ENCODE results near the gene CHMP2B. TPM values are rescaled to one million over a fixed set of nuclear protein-coding genes. Genes with fewer than 3 reads are reported as not detected.

Gene CHMP2B
- total and polyA plus RNA-seq, 4 donors, result 12.6 to 49.5 (median 15.5) TPM

DNA sequence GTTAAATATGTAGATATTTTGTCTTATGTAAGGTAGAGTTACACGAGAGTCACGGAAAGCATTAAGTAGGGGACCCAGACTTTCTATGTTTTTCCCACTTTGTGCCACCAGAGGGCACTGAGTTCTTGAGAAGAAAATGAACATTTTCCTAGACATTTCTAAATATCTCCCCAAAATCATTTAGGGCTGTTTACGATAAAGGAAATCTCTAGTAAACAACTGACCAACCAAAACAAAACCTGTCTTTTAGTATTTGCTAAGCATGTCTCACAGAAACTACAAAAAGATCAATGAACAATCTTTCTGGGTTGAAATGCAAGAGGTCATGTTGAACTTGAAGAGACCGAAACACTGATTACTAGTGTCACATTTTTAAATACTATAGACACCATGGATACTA is 33.2 kb downstream of the CHMP2B start:
- no peak overlapping the region for H3K4me3 ChIP-seq (ENCODE audit: low read depth in 1 of 3, low read length in 3 of 3)

DNA sequence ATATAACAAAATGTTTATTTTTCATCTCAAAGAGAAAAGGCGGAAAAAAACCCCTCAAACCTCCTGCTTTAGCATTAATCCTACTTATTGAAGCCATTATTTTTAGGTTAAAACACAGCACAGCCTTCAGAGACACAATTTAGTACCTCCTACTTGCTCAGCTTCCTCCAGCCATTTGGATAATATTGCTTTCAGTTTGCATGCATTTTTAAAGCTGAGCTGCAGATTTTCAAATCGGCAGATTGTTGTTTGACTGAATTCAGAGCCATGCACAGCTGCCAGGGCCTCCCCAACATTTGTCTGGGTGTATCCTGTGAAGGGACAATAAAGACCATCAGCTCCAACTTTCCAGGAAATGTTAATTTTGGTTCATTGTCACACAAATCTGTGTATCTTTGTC is 34.8 kb downstream of the CHMP2B start:
- no peak for DNase-seq (ENCODE audit: low spot score)
- 56% methylated on average over 2 of the region's 2 CpGs for WGBS
- TF ChIP-seq HNF4G (IDR thresholded peaks at IDR 0.05) (no peak), TAF1 (conservative IDR thresholded peaks at IDR 0.05) (no peak), GABPA (IDR thresholded peaks at IDR 0.05 in 1 of 2, conservative IDR thresholded peaks at IDR 0.05 in 1 of 2) (no peak), JUND (IDR thresholded peaks at IDR 0.05) (no peak), HNF4A (conservative IDR thresholded peaks at IDR 0.05) (no peak)
- TF ChIP-seq, protein P1, sequence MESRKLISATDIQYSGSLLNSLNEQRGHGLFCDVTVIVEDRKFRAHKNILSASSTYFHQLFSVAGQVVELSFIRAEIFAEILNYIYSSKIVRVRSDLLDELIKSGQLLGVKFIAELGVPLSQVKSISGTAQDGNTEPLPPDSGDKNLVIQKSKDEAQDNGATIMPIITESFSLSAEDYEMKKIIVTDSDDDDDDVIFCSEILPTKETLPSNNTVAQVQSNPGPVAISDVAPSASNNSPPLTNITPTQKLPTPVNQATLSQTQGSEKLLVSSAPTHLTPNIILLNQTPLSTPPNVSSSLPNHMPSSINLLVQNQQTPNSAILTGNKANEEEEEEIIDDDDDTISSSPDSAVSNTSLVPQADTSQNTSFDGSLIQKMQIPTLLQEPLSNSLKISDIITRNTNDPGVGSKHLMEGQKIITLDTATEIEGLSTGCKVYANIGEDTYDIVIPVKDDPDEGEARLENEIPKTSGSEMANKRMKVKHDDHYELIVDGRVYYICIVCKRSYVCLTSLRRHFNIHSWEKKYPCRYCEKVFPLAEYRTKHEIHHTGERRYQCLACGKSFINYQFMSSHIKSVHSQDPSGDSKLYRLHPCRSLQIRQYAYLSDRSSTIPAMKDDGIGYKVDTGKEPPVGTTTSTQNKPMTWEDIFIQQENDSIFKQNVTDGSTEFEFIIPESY (IDR thresholded peaks at IDR 0.05), result no peak
- Histone ChIP-seq H3K4me3 (ENCODE audit: low read depth in 1 of 3, low read length in 3 of 3) (no peak overlapping the region), H3K4me1 (ENCODE audit: control insufficient read depth in 4 of 4, insufficient read depth in 4 of 4, low read length in 3 of 4) (peaks cover 0 to 14% (median 2%) of the 10 kb centered on the region in 4 donors), H3K9me3 (ENCODE audit: control insufficient read depth in 4 of 4, low read length in 3 of 4) (no peaks in the 10 kb centered on the region), H3K36me3 (ENCODE audit: control insufficient read depth in 4 of 4, insufficient read depth in 3 of 4, low read depth in 1 of 4, low read length in 3 of 4) (no peaks in the 10 kb centered on the region), H3K27ac (ENCODE audit: low read depth in 1 of 2, low read length in 2 of 2) (no peak overlapping the region), H3K27me3 (ENCODE audit: control insufficient read depth in 4 of 4, insufficient read depth in 4 of 4, low read length in 3 of 4) (no peaks in the 10 kb centered on the region), H3K9ac (ENCODE audit: low read depth in 1 of 2, low read length in 2 of 2) (no peak overlapping the region)

More for the DNA sequence above, 33.2 kb downstream of the CHMP2B start:
- no peaks in the 10 kb centered on the region for H3K9me3 ChIP-seq (ENCODE audit: control insufficient read depth in 4 of 4, low read length in 3 of 4)
- no peak for DNase-seq (ENCODE audit: low spot score)
- H3K4me1 ChIP-seq (ENCODE audit: control insufficient read depth in 4 of 4, insufficient read depth in 4 of 4, low read length in 3 of 4), result peaks cover 0 to 14% (median 2%) of the 10 kb centered on the region in 4 donors
- H3K27ac ChIP-seq (ENCODE audit: low read depth in 1 of 2, low read length in 2 of 2), result no peak overlapping the region
- 32% methylated on average over 4 of the region's 4 CpGs for WGBS
- TF ChIP-seq YY1 (IDR thresholded peaks at IDR 0.05) (no peak), RAD21 (IDR thresholded peaks at IDR 0.05) (peak; percentile 58 to 69)
- TF ChIP-seq, protein P2, sequence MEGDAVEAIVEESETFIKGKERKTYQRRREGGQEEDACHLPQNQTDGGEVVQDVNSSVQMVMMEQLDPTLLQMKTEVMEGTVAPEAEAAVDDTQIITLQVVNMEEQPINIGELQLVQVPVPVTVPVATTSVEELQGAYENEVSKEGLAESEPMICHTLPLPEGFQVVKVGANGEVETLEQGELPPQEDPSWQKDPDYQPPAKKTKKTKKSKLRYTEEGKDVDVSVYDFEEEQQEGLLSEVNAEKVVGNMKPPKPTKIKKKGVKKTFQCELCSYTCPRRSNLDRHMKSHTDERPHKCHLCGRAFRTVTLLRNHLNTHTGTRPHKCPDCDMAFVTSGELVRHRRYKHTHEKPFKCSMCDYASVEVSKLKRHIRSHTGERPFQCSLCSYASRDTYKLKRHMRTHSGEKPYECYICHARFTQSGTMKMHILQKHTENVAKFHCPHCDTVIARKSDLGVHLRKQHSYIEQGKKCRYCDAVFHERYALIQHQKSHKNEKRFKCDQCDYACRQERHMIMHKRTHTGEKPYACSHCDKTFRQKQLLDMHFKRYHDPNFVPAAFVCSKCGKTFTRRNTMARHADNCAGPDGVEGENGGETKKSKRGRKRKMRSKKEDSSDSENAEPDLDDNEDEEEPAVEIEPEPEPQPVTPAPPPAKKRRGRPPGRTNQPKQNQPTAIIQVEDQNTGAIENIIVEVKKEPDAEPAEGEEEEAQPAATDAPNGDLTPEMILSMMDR (IDR thresholded peaks at IDR 0.05; ENCODE audit: low read depth, low read length, missing input control), result peak; percentile 49
- no peak overlapping the region for H3K9ac ChIP-seq (ENCODE audit: low read depth in 1 of 2, low read length in 2 of 2)
- no peaks in the 10 kb centered on the region for H3K36me3 ChIP-seq (ENCODE audit: control insufficient read depth in 4 of 4, insufficient read depth in 3 of 4, low read depth in 1 of 4, low read length in 3 of 4)
- no peaks in the 10 kb centered on the region for H3K27me3 ChIP-seq (ENCODE audit: control insufficient read depth in 4 of 4, insufficient read depth in 4 of 4, low read length in 3 of 4)

DNA sequence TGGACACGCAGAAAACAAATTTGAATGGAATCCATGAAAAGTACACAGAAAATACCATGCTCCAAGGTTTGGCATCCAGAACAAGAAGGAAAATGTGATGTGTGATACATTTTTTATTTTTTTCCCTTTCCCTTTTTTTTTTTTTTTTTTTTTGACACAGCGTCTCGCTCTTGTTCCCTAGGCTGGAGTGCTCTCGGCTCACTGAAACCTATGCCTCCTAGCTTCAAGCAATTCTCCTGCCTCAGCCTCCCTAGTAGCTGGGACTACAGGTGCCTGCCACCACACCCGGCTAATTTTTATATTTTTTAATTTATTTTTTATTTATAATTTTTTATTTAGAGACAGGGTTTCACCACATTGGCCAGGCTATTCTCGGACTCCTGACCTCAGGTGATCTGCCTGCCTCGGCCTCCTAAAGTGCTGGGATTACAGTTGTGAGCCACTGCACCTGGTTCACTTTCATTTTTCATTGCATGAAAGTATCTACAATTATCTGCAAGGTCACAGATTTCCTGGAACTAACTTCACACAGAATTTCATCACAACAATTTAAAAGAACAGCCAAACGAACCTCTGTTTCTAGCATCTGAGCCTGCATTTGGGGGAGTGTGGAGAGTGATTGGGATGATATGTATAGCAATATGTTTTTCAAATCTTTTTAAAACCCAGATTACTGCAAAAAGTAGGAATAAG is 41.0 kb downstream of the CHMP2B start:
- Histone ChIP-seq H3K4me1 (ENCODE audit: control insufficient read depth in 4 of 4, insufficient read depth in 4 of 4, low read length in 3 of 4) (peaks cover 0 to 9% (median 1%) of the 10 kb centered on the region in 4 donors), H3K9me3 (ENCODE audit: control insufficient read depth in 4 of 4, low read length in 3 of 4) (no peaks in the 10 kb centered on the region), H3K4me3 (ENCODE audit: low read depth in 1 of 3, low read length in 3 of 3) (no peak overlapping the region), H3K27ac (ENCODE audit: low read depth in 1 of 2, low read length in 2 of 2) (no peak overlapping the region), H3K9ac (ENCODE audit: low read depth in 1 of 2, low read length in 2 of 2) (no peak overlapping the region), H3K36me3 (ENCODE audit: control insufficient read depth in 4 of 4, insufficient read depth in 3 of 4, low read depth in 1 of 4, low read length in 3 of 4) (no peaks in the 10 kb centered on the region), H3K27me3 (ENCODE audit: control insufficient read depth in 4 of 4, insufficient read depth in 4 of 4, low read length in 3 of 4) (no peaks in the 10 kb centered on the region)
- no peak for DNase-seq (ENCODE audit: low spot score)
- peak in 1 of 2 donors; percentile 8 for TF ChIP-seq RXRA (IDR thresholded peaks at IDR 0.05)
- TF ChIP-seq, protein P3, sequence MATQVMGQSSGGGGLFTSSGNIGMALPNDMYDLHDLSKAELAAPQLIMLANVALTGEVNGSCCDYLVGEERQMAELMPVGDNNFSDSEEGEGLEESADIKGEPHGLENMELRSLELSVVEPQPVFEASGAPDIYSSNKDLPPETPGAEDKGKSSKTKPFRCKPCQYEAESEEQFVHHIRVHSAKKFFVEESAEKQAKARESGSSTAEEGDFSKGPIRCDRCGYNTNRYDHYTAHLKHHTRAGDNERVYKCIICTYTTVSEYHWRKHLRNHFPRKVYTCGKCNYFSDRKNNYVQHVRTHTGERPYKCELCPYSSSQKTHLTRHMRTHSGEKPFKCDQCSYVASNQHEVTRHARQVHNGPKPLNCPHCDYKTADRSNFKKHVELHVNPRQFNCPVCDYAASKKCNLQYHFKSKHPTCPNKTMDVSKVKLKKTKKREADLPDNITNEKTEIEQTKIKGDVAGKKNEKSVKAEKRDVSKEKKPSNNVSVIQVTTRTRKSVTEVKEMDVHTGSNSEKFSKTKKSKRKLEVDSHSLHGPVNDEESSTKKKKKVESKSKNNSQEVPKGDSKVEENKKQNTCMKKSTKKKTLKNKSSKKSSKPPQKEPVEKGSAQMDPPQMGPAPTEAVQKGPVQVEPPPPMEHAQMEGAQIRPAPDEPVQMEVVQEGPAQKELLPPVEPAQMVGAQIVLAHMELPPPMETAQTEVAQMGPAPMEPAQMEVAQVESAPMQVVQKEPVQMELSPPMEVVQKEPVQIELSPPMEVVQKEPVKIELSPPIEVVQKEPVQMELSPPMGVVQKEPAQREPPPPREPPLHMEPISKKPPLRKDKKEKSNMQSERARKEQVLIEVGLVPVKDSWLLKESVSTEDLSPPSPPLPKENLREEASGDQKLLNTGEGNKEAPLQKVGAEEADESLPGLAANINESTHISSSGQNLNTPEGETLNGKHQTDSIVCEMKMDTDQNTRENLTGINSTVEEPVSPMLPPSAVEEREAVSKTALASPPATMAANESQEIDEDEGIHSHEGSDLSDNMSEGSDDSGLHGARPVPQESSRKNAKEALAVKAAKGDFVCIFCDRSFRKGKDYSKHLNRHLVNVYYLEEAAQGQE (IDR thresholded peaks at IDR 0.05), result no peak
- WGBS, result 77% methylated on average over 8 of the region's 8 CpGs

Measured in liver (tissue), 9 donors.